LNCaP clone FGC (cell line): Measurements from ENCODE around the gene ITGAV.
"Not testable (repeated sequence)": the region's sequence is repeated elsewhere in the genome, so short reads cannot be mapped to it uniquely, and the experiment has no call there.

Source experiments
- DNase-seq: peaks from one replicate; pipeline ENCODE4 v3.0.0-alpha.2; 2011; ENCODE audit warnings: low read depth
- H3K4me3 ChIP-seq: 2 replicates; pipeline ENCODE4 v1.5.1; 2011; ENCODE audit warnings: mild to moderate bottlenecking, low read depth, low read length, control low read depth
- CTCF ChIP-seq: IDR thresholded peaks from 2 replicates; pipeline ENCODE4 v1.5.1; 2012; ENCODE audit warnings: mild to moderate bottlenecking; ENCODE audit not compliant: control insufficient read depth, insufficient read depth; ENCODE audit errors: extremely low read depth

The ITGAV gene

GRCh38 chr2:186560254-186560653 is 29.6 kb upstream of the ITGAV start:
- no peak for TF ChIP-seq CTCF
- DNase-seq, result no peak
- no peak overlapping the region for H3K4me3 ChIP-seq

GRCh38 chr2:186561467-186562208 is 28.2 kb upstream of the ITGAV start:
- H3K4me3 ChIP-seq, result no peak overlapping the region
- no peak for TF ChIP-seq CTCF
- DNase-seq, result no peak

- no peak overlapping the region for H3K4me3 ChIP-seq
- no peak for TF ChIP-seq CTCF
- DNase-seq, result no peak
Measured at GRCh38 chr2:186562209-186562578, 27.7 kb upstream of the ITGAV start.

GRCh38 chr2:186568600-186568999 is 21.3 kb upstream of the ITGAV start:
- not testable (repeated sequence) for DNase-seq

GRCh38 chr2:186569127-186569526 is 20.7 kb upstream of the ITGAV start:
- H3K4me3 ChIP-seq, DNase-seq: not testable (repeated sequence)

More at GRCh38 chr2:186568600-186568999, 21.3 kb upstream of the ITGAV start:
- not testable (repeated sequence) for H3K4me3 ChIP-seq

- no peak overlapping the region for H3K4me3 ChIP-seq
- no peak for TF ChIP-seq CTCF
- no peak for DNase-seq
Measured at GRCh38 chr2:186569897-186570296, 20.0 kb upstream of the ITGAV start.

- TF ChIP-seq CTCF, result no peak
- H3K4me3 ChIP-seq, result no peak overlapping the region
- DNase-seq, result no peak
Measured at GRCh38 chr2:186570604-186571003, 19.3 kb upstream of the ITGAV start.

- no peak for TF ChIP-seq CTCF
Measured at GRCh38 chr2:186572705-186573104, 17.2 kb upstream of the ITGAV start.

More at GRCh38 chr2:186572705-186573104, 17.2 kb upstream of the ITGAV start:
- no peak for DNase-seq
- no peak overlapping the region for H3K4me3 ChIP-seq
